ENCODE results near the gene KLHL11.
"Not testable (repeated sequence)": the region's sequence is repeated elsewhere in the genome, so short reads cannot be mapped to it uniquely, and the experiment has no call there.

KLHL11 gene

GRCh38 chr17:41849251-41849990 is 15.8 kb downstream of the KLHL11 start:
- DNase-seq (ENCODE audit: low spot score), result no peak
- no peak for TF ChIP-seq CTCF (IDR thresholded peaks at IDR 0.05; ENCODE audit: extremely low read depth, missing control alignments)

- no peak for DNase-seq (ENCODE audit: low spot score)
- no peak for TF ChIP-seq CTCF (IDR thresholded peaks at IDR 0.05; ENCODE audit: extremely low read depth, missing control alignments)
Observed at GRCh38 chr17:41848788-41849187, 16.4 kb downstream of the KLHL11 start.

- TF ChIP-seq CTCF (IDR thresholded peaks at IDR 0.05; ENCODE audit: extremely low read depth, missing control alignments), result no peak
- no peak for DNase-seq (ENCODE audit: low spot score)
Observed at GRCh38 chr17:41844971-41845370, 20.3 kb downstream of the KLHL11 start.

GRCh38 chr17:41840781-41841180 is 24.4 kb downstream of the KLHL11 start:
- not testable (repeated sequence) for DNase-seq (ENCODE audit: low spot score)

- DNase-seq (ENCODE audit: low spot score), result not testable (repeated sequence)
Observed at GRCh38 chr17:41839448-41839847, 25.8 kb downstream of the KLHL11 start.

GRCh38 chr17:41837761-41838538 is 27.3 kb downstream of the KLHL11 start, which contains the start of gene KLHL10:
KLHL10 (plus strand) TSS chr17:41837825; CDS start chr17:41837933, 108 bp downstream.
- DNase-seq (ENCODE audit: low spot score), result no peak
- TF ChIP-seq CTCF (IDR thresholded peaks at IDR 0.05; ENCODE audit: extremely low read depth, missing control alignments), result no peak

GRCh38 chr17:41836550-41837196 is 28.6 kb downstream of the KLHL11 start:
- DNase-seq (ENCODE audit: low spot score), result no peak
- no peak for TF ChIP-seq CTCF (IDR thresholded peaks at IDR 0.05; ENCODE audit: extremely low read depth, missing control alignments)

- peak; percentile 92 for DNase-seq (ENCODE audit: low spot score)
- no peak for TF ChIP-seq CTCF (IDR thresholded peaks at IDR 0.05; ENCODE audit: extremely low read depth, missing control alignments)
Observed at GRCh38 chr17:41835800-41836549, 29.2 kb downstream of the KLHL11 start, which contains the start of gene NT5C3B. NT5C3B (minus strand) TSS chr17:41836232; CDS start chr17:41836193, 39 bp downstream.
